OCI-LY3 (cell line): ENCODE measurements around the gene MYO7A.

Experiments used
- H2AFZ ChIP-seq: fragments of 200-600, 300-600 bp; shearing (Covaris generic); 2 replicates; pipeline ENCODE4 v1.6.0; 2014; ENCODE audit warnings: antibody characterized with exemption, low read depth, low read length
- H3K27ac ChIP-seq: fragments of 200-600, 300-600 bp; sonication (generic); 2 replicates; pipeline ENCODE4 v1.5.1; 2014; ENCODE audit warnings: mild to moderate bottlenecking, low read length, moderate library complexity, mixed read lengths
- H3K27me3 ChIP-seq: fragments of 200-600, 300-600 bp; sonication (generic); 2 replicates; pipeline ENCODE4 v1.6.1; 2014; ENCODE audit warnings: low read depth, low read length, mixed read lengths
- H3K36me3 ChIP-seq: fragments of 200-600, 300-600 bp; sonication (generic); replicated peaks from 2 replicates; pipeline ENCODE3; 2014; ENCODE audit warnings: low read depth, low read length, mixed read lengths
- H3K4me1 ChIP-seq: fragments of 300-600, 200-600 bp; sonication (generic); 2 replicates; pipeline ENCODE4 v1.6.1; 2014; ENCODE audit warnings: low read length, mixed read lengths
- H3K4me2 ChIP-seq: fragments of 200-600, 300-600 bp; sonication (generic); 2 replicates; pipeline ENCODE4 v1.6.1; 2014; ENCODE audit warnings: low read length, mixed read lengths
- H3K4me3 ChIP-seq: fragments of 300-600, 200-600 bp; sonication (generic); 2 replicates; pipeline ENCODE4 v1.5.1; 2014; ENCODE audit warnings: antibody characterized with exemption, mild to moderate bottlenecking, low read length, moderate library complexity
- H3K79me2 ChIP-seq: fragments of 300-600, 200-600 bp; shearing (Covaris generic); 2 replicates; pipeline ENCODE4 v1.6.1; 2014; ENCODE audit warnings: mild to moderate bottlenecking, low read length, mixed read lengths
- H3K9ac ChIP-seq: fragments of 300-600, 200-600 bp; shearing (Covaris generic); 2 replicates; pipeline ENCODE4 v1.6.0; 2014; ENCODE audit warnings: mild to moderate bottlenecking, low read length, moderate library complexity
- H3K9me3 ChIP-seq: fragments of 200-600, 300-600 bp; shearing (Covaris generic); 2 replicates; pipeline ENCODE4 v1.6.1; 2014; ENCODE audit warnings: low read length, mixed read lengths; ENCODE audit not compliant: insufficient read depth
- H4K20me1 ChIP-seq: fragments of 200-600, 300-600 bp; sonication (generic); 2 replicates; pipeline ENCODE4 v1.6.1; 2016; ENCODE audit warnings: low read length, mixed read lengths; ENCODE audit not compliant: insufficient read depth
- CTCF ChIP-seq: fragments of 200-600, 300-600 bp; sonication (generic); IDR thresholded peaks from 2 replicates; pipeline ENCODE4 v1.5.1; 2014; ENCODE audit warnings: antibody characterized with exemption, low read length, low read depth
- EZH2phosphoT487 ChIP-seq: fragments of 200-600 bp; shearing (Covaris generic); IDR thresholded peaks from 2 replicates; pipeline ENCODE4 v1.6.1; 2018; ENCODE audit warnings: antibody characterized with exemption, mixed run types, low read depth

MYO7A gene

GRCh38 chr11:77156396-77157195 is 28.6 kb downstream of the MYO7A start:
- TF ChIP-seq EZH2phosphoT487 (no peak), CTCF (no peak)
- Histone ChIP-seq H2AFZ (no peak overlapping the region), H3K9ac (no peak overlapping the region), H3K4me2 (no peak overlapping the region), H3K79me2 (no peaks in the 10 kb centered on the region), H3K27me3 (no peaks in the 10 kb centered on the region), H3K36me3 (no peaks in the 10 kb centered on the region), H4K20me1 (no peaks in the 10 kb centered on the region), H3K27ac (no peak overlapping the region), H3K4me3 (no peak overlapping the region), H3K4me1 (no peaks in the 10 kb centered on the region), H3K9me3 (no peaks in the 10 kb centered on the region)

- H2AFZ ChIP-seq = no peak overlapping the region
- no peaks in the 10 kb centered on the region for H4K20me1 ChIP-seq
- H3K36me3 ChIP-seq = no peaks in the 10 kb centered on the region
- no peaks in the 10 kb centered on the region for H3K4me1 ChIP-seq
- 0 out of 2 replicates have a peak, but pooled peaks cover 3% of the 10 kb centered on the region for H3K27me3 ChIP-seq
- H3K4me3 ChIP-seq = no peak overlapping the region
- no peak overlapping the region for H3K27ac ChIP-seq
- no peak overlapping the region for H3K4me2 ChIP-seq
- H3K9ac ChIP-seq = no peak overlapping the region
- TF ChIP-seq EZH2phosphoT487 (no peak), CTCF (no peak)
- H3K79me2 ChIP-seq = no peaks in the 10 kb centered on the region
- H3K9me3 ChIP-seq = no peaks in the 10 kb centered on the region
These were observed 30.1 kb downstream of the MYO7A start for GRCh38 chr11:77158041-77158695.

GRCh38 chr11:77159219-77159936 is 31.3 kb downstream of the MYO7A start:
- Histone ChIP-seq H3K9ac (no peak overlapping the region), H3K79me2 (no peaks in the 10 kb centered on the region), H3K9me3 (no peaks in the 10 kb centered on the region), H3K36me3 (no peaks in the 10 kb centered on the region), H3K4me3 (no peak overlapping the region), H3K4me2 (no peak overlapping the region), H3K4me1 (no peaks in the 10 kb centered on the region), H3K27me3 (0 out of 2 replicates have a peak, but pooled peaks cover 3% of the 10 kb centered on the region), H2AFZ (no peak overlapping the region), H3K27ac (no peak overlapping the region), H4K20me1 (no peaks in the 10 kb centered on the region)
- no peak for TF ChIP-seq EZH2phosphoT487
- TF ChIP-seq CTCF = no peak
